OCI-M1 (cell line): ENCODE measurements around the gene ANXA5.

Experiments
- DNase-seq: peaks from one replicate; lab custom pipeline; 2025; lab: John Stamatoyannopoulos, UW

The ANXA5 gene

DNA sequence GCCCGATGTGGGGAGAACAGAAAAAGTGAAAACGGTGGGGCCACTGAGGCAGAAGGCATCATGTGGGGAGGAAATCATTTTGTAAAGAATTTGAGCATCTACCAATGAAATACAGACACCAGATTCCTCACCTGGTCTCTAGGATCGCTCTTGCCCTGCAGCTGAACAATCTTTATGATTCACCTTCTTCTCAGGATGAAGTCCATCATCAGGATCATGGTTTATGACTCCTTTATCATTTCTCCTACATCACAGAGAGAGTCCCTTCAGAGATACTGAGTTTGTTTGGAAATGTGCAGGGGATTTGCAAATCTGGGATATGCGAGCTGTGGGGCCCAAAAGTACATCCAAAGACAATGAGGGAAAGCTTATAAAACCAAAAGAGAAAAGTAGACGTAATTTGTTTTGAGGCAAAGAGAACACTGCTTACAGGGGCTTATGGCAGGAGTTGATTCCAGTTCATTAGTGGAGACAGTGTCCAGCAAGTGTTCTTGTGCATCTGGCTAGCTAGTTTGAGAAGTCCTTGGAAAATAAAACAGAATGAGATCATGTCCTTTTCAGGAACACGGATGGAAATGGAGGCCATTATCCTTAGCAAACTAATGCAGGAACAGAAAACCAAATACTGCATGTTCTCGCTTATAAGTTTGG lies 15.3 kb upstream of the ANXA5 start:
- DNase-seq, result no peak

DNA sequence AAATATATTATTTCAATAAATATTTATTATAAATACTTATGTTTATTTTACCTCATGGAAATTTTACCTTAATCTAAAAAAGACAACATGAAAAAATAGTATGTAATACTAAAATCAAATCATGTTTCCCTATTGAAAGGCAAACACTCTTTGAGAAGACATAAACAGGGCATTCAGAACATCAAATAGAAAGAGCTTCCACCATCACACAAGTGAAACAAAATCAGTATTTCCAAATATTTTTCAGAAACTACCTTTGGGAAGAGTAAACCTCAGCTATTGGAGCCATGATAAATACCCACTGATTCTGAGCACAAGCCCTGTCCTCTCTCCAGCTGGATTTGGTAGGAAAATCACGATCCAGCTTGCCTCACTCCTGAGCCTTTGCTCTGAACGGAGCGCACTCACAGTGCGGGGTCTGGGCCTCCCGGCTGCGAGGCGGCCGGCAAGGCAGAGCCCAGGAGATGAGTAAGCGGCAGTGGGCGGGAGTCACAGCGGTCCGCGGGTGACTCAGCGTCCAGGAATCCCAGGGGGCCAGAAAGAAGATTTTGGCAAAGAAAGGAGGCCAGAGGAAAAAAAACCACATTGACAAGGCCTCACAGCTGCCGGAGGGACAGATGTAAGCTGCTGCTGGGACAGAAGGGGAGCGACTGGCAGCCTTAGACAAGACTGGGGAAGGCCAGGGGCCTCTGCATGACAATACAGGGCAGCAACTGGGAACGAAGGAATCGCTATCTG lies 14.7 kb upstream of the ANXA5 start:
- peak; percentile 74 for DNase-seq

DNA sequence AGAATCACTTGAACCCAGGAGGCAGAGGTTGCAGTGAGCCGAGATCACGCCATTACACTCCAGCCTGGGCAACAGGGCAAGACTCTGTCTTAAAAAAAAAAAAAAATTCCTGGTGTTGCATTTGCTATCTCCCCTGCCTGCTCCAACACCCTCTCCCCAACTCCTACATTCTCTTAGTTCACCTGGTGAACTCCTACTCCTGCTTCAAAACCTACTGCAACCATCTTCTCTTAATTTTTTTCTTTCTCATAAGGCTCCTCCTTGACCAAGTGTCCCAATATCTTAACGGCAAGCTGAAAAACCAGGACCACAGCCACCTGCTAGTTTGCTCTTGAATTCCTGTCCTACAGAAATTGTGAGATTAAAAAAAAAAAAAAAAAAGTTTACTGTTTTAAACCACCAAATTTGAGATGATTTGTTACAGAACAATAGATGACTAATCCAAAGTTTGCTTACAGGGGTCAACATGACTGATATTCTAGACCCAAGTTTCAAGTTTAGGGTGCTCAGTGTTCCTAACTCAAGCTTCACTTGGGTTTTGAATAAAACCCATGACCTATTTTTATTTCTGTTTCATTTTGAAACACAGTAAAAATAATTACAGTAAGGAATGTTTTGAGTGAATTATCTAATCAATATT lies 13.1 kb upstream of the ANXA5 start:
- DNase-seq, result no peak

DNA sequence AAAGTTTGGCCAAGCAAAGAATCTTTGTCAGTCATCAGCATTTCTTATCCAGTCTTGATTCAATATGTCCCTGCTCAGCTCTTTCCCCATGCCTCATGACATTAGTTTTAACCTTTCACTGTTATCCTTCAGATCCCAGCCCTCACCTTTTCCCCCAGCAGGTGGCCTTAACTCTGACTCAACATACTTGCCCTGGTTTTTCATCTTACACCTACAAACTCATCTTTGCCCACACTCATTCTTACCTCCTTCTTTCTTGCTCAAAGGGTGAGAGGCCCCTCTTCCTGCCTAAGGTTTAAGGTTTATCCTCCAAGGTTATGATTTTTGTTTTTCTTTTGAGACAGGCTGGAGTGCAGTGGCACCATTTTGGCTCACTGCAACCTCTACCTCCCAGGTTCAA lies 10.6 kb upstream of the ANXA5 start:
- DNase-seq, result no peak

DNA sequence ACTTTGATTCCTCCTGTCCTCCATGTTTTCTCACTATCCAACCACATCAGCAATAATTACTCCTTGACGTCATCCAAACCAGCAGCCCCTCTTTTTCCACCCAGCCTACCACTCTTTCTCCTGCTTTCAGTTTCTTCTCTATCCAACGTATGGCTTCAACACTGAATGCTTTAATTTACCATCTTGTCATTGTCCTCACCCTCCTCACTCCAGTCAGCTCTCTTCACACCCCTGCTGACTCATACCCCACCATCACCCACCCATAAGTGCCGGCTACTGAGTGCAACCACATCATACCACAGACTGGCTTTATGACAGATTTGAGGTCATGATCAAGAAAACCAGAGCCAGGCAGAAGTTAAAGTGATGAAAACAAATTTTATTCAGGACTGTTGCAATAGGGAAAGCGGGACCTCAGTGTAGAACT lies 9.8 kb upstream of the ANXA5 start:
- DNase-seq, result peak; percentile 74

DNA sequence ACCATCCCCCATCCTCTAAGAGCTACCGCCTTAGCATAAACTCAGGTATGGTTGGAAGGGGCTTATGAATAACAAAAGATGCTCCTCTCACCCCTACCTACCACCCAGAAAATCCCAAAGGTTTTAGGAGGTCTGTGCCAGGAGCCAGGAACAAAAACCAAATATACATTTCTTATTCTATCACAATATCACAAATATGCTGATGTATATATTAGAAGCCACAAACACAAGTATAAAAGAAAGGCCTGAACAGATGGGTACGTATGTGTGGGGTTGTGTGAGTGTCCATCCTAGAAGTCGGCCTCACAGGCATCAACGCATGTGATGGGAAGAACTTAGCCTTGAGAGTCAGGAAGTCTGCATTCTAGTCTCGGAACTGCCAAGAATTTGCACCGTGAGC lies 8.7 kb upstream of the ANXA5 start:
- no peak for DNase-seq

DNA sequence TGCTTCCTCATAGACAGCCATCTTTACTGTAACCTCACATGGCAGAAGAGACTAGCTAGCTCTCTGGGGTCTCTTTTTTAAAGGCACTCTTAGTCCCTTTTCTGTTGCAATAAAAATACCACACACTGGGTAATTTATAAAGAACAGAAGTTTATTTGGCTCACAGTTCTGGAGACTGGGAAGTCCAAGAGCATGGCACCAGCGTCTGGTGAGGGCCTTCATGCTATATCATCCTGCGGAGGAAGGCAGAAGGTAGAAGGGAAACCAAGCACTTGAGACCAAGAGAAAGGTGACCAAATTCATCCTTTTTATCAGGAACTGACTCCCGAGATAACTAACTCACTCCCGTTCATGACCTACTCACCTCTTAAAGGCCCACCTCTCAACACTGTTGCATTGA lies 5.4 kb upstream of the ANXA5 start:
- no peak for DNase-seq

DNA sequence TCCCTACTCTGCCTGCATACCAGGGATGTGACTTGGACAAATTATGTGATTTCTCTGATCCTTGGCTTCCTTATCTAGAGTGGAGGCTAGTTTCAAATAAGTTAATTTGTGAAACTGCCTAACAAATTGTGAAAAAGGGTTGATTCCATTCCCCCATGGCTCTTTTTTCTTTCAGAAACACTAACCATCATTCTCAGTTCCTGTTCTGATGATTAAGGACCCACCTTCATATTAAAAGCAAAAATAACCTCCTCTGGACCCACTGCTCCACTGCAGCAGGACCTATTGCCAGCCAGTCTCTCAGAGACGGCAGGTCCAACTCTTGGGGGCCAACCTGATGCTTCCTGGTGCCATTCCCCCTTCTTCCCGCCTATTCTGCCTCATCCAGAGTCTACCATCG lies 4.5 kb upstream of the ANXA5 start:
- DNase-seq, result no peak

DNA sequence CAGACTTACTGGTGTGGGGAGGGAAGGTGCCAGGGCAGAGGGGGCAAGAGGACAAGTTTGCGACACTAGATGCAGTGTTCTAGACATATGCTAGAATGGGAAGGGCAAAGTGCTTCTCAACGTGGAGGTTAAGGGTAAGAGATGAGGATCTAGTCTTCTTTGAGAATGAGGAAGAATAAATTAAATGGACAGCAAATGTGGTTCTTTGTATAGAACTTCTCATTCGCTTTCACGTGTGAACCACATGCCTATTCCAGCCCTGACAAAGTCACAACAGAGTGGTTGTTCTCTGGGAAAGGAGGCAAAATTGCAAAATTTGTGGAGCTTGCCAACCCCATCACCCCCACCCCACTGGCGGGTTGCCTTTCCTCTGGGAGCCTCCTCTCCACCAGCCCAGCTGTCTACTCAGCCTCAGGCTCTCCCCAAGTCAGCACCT lies 1.5 kb upstream of the ANXA5 start:
- no peak for DNase-seq

DNA sequence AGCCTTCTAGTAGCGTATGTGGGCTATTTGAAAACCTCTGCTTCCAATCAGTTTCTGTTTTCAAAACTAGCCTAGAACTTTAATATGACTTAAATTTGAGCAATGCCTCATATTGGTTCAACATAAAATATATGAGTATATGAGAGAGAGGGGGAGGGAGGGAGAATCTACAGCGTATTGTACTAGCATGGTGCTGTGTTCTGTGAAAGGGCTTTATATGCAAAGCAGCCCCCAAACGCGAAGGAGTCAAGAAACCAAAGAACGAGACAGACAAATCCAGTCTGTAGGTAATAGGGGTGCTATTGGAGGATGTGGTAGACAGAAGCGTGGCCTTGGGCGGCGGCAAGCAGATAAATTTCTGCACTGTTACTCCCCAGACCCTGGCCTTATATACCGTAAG lies 784 bp upstream of the ANXA5 start:
- no peak for DNase-seq

DNA sequence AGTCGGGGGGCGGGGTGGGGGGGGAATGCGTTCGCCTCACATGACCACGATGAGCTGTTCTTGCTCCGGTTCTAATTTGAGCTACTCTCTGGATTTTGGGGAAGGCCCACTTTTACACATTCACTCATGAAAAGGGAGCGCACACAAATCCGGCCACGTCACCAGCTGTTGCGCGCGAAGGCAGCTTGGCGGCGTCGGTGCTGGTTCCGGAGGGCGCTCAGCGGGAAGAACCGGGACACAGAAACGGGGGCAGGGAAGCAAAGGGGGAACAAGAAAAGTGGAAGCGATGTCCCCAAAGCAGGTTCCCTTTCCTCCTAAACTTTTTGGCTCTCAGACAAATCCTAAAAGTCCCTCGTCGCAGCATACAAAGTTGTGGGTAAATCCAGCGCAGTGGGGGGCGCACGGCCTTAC lies 605 bp downstream of the ANXA5 start:
- DNase-seq, result no peak

DNA sequence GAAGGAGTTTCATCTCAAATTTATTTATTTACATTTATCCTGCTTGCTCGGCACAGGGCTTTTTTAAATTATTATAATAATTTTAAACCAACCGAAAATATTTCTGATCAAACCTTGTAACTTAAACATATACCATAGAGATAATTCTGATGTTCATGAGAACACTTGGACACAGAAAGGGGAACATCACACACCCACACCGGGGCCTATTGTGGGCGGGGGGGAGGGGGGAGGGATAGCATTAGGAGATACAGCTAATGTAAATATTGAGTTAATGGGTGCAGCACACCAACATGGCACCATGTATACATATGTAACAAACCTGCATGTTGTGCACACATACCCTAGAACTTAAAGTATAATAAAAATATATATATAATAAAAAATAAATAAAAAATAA lies 2.9 kb downstream of the ANXA5 start:
- no peak for DNase-seq

DNA sequence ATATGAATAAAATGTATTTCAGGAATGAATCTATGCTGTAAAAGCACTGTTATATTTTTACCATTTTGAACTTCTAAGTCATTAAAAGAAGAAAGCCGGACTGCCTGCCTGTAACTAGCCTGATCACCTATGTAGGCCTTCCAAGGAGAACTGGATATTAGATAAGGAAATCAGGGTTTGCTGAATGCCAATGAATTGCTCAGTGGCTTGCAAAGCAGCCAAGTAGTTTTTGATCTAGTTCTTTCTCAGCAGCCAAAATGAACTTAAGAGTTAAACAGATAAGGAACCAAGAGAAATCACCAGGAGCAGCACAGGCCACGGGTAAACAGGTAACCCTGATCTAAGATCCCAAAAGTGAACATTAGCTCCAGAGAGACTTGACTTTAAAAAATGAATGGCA lies 3.3 kb downstream of the ANXA5 start:
- no peak for DNase-seq

DNA sequence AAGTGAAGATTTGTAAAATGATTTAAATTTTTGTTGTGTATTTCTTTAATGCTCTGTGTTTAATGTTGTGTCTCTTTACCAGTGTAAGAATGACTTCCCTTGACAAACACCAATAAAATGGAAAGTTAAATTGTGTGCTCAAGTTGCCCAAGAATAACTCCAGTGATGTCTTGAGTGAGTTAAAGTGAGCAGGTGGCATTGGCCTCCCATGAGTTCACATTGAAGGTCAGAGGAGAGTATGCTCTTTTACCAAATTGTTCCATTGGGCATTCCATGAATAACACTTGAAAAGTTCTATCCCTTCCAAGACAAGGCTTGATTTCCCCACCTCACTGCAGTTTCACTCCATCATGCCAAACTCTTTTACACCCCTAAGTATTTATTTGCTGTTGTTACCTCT lies 4.5 kb downstream of the ANXA5 start:
- no peak for DNase-seq

DNA sequence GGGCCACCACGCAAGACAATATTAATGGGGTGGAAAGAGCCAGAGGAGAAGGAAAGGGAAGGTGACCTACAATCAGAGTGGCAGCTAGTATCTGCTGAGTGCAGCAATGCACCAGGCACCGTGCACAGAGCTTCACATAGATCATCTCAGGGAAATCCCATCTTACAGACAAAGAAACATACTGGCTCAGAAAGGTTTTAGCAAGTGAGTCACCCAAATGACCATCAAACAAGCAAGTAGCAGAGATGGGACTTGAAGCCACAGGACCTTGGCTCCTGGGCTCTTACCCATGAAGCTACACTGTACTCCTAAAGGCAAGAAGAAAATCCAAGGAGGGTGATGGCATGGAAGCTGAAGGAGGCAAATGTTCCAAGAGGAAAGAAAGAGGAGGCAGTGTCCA lies 6.8 kb downstream of the ANXA5 start:
- DNase-seq, result no peak

DNA sequence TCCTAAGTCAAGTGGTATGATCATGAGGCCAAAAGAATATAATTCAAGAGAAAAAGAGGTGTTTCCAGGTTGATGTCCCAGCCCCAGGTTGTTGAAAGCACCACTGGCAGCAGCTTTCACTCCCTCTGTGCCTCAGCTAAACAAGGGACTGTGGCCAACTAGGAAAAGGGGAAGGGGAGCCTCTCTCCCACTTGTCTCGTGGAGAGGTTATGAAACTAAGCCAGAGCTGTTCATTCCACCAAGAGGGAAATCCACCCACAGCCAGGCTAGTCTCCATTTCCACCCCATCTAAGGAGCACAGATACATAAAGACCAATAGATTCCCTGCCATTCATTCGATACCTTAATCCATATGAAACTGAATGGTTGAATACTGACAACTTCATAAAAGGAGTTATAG lies 8.1 kb downstream of the ANXA5 start:
- no peak for DNase-seq

DNA sequence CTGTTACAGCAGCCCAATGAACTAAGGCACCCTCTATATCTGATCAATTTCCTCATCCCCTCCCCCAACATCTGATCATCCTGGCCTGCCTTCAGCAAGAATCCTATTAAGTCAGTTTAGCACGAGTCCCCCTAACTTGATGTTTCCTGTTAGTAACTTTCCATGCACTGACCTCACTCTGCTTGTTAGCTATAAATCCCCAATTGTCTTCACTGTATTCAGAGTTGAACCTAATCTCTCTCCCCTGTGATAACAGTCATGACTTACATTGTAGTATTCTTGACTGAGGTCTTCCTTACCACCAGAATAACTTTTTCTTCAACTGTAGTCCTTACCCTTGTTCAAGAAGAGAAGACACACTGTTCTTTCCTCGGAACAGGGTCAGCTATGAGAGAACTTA lies 8.5 kb downstream of the ANXA5 start:
- no peak for DNase-seq

DNA sequence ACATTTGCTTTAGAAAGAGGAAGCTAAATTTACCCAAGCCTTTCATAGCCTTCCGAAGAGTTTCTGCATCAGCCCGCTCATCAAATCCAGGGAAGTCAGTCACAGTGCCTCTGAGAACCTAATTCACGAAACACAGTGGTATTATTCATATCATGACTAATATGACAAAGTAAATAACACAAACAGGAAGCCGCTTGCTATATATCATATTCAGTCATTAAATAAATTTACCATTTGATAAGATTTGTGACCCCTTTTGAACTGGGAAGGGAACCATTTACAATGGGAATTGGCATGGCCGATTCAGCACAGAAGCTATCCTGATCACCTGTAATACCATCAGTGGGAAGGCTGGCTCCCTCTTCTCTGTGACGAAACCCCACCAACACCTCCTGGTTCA lies 10.5 kb downstream of the ANXA5 start:
- DNase-seq, result no peak

DNA sequence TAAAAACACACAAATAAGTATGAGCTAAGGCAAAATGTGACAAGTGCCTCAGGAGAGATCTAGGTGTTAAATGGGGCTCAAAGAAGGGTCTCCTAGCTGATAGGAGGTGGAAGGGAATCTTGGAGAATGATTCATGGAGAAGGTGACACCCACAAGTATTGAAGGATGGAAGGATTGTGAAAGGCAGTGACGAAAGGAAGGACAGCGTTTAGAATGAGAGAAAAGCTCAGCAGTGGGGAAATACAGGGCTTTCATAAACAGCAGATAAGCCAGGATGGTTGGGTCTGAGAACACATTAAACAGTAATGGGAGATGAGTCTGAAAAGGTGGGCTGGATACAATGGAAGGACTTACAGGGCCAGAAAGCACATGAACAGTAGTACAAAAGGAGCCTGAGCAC lies 11.5 kb downstream of the ANXA5 start:
- no peak for DNase-seq

DNA sequence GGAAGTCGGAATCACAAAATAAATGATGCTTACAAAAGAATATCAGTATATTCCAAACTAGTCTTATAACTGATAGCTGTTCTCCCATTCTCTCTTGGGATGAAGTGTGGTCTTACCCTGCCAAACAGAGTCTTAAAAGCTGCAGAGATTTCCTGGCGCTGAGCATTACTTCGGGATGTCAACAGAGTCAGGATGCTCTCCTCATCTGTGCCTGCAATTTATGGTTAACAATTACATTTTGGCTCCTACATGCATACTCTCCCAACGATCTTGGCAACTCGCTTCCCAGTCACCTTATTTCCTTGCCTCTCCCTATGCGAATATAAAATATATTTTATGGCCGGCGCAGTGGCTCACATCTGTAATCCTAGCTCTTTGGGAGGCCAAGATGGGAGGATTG lies 12.2 kb downstream of the ANXA5 start:
- no peak for DNase-seq

DNA sequence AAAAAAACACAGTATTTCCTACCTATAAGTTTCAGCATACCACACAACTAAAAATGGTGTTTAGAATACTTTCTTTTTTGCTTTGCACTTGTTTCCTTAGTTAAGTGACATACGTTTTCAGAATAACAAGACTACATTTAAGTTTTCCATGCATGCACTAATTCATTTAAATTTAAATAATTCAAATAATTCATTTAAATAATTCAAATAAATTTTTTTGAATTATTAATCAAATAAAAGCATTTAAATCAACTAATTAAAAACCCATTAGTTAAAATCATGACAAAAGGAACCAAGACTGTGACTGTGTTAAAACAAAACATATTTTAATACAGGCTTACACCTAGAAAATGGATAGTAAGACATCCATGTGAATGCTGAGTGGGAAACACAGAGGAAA lies 12.8 kb downstream of the ANXA5 start:
- DNase-seq, result no peak

DNA sequence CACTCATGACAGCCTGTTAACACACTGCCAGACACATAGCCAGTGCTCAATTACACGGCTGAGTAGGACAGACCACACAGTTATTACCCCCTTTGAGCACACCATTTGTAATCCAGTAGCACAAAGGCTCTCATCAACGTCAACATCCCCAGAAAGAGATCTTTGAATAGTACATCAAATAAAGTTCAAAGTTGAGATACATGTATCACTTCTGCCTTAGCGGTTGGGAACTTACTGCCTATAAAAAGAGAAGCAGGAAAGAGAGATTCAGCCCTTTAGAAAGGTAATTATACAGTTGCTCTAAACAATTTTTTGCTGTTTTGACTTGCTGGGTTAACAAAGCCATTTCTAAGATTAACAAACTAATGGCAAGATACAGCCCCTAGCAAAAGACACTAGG lies 16.2 kb downstream of the ANXA5 start:
- DNase-seq, result no peak

DNA sequence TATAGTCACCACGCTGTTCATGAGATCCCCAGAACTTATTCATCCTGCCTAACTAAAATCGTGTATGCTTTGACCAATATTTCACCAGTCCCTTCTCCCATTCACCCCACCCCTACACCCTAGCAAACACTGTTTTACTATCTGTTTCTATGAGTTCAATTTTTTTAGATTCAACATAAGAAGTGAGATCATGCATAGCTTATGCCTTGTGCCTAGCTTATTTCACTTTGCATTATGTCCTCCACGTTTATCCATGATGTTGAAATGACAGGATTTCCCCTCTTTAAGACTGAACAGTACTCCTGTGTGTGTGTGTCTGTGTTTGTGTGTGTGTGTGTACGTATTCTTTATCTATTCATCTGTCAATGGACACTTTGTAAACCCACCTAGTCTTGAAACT lies 16.8 kb downstream of the ANXA5 start:
- DNase-seq, result no peak

DNA sequence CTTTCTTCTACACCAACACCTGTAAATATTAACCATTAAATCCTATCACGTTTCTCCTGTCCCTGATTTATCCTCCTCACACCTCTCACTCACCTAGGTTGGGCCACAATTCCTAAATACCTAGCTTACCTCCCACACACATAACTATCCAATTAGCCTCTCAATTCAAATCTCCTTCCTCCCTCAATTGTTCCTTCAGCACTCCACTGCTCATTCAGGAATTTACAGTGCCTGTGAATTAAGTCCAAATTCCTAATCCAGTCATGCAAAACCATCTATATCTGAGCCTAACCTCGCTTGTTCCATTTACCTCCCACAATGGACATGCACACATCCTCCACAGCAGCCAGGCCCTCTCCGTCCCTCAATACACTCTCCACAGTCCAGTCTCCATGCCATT lies 17.5 kb downstream of the ANXA5 start:
- no peak for DNase-seq
